Activated CD8-positive, alpha-beta memory T cell treated with anti-CD3 and anti-CD28 coated beads, Interleukin-2, amount 50 U/mL, for 48 hours (primary cell): ENCODE data around the gene SNX33.
A peak's percentile ranks its signal among the peaks of the same experiment; 100 is the strongest.
"Not testable (repeated sequence)": the region's sequence is repeated elsewhere in the genome, so short reads cannot be mapped to it uniquely, and the experiment has no call there.

ENCODE experiments used
- DNase-seq: peaks from one replicate; pipeline ENCODE4 v3.0.0-alpha.2; 2020

The SNX33 gene

GRCh38 chr15:75662823-75663519 is 15.3 kb downstream of the SNX33 start:
- no peak for DNase-seq

GRCh38 chr15:75663931-75664421 is 16.3 kb downstream of the SNX33 start:
- no peak for DNase-seq

- DNase-seq, result no peak
Observed at GRCh38 chr15:75666823-75667501, 19.2 kb downstream of the SNX33 start.

- no peak for DNase-seq
Observed at GRCh38 chr15:75669191-75669878, 21.6 kb downstream of the SNX33 start.

- DNase-seq, result no peak
Observed at GRCh38 chr15:75669879-75670212, 22.1 kb downstream of the SNX33 start.

GRCh38 chr15:75671730-75672602 is 24.3 kb downstream of the SNX33 start:
- DNase-seq, result no peak

GRCh38 chr15:75672646-75673425 is 25.1 kb downstream of the SNX33 start:
- DNase-seq, result no peak

- no peak for DNase-seq
Observed at GRCh38 chr15:75673426-75674235, 25.9 kb downstream of the SNX33 start.

GRCh38 chr15:75674366-75674765 is 26.7 kb downstream of the SNX33 start:
- no peak for DNase-seq

GRCh38 chr15:75675579-75676404 is 28.1 kb downstream of the SNX33 start:
- no peak for DNase-seq

GRCh38 chr15:75676688-75677464 is 29.2 kb downstream of the SNX33 start:
- DNase-seq, result no peak

- no peak for DNase-seq
Observed at GRCh38 chr15:75677465-75678323, 30.0 kb downstream of the SNX33 start.

- DNase-seq, result not testable (repeated sequence)
Observed at GRCh38 chr15:75678324-75678690, 30.6 kb downstream of the SNX33 start.

GRCh38 chr15:75680007-75680789 is 32.5 kb downstream of the SNX33 start:
- DNase-seq, result no peak

GRCh38 chr15:75682181-75683135 is 34.7 kb downstream of the SNX33 start:
- no peak for DNase-seq

GRCh38 chr15:75683646-75684312 is 36.1 kb downstream of the SNX33 start:
- peak; percentile 87 for DNase-seq
